ENCODE measurements around the gene IDI2. TPM values are rescaled to one million over a fixed set of nuclear protein-coding genes. Genes with fewer than 3 reads are reported as not detected.
"Not testable (repeated sequence)": the region's sequence is repeated elsewhere in the genome, so short reads cannot be mapped to it uniquely, and the experiment has no call there.

The IDI2 gene
- not detected for total RNA-seq
- long read RNA-seq, partial matches to known transcripts, result 0 of 1 reads
- long read RNA-seq, other reads (novel, unspliced or antisense), result 0 of 1 reads

GRCh38 chr10:1025683-1026082 lies at the start of gene IDI2:
IDI2 (minus strand) TSS chr10:1025859; CDS start chr10:1024723, 1,136 bp downstream.
- intact Hi-C loops (cut with micrococcal nuclease), result no loop called here
- ATAC-seq (no peak), DNase-seq (no peak)

- no peak for ATAC-seq
- no peak for DNase-seq
- intact Hi-C loops (cut with micrococcal nuclease), result no loop called here
Observed at GRCh38 chr10:1074748-1075308, 49.2 kb upstream of the IDI2 start.

- DNase-seq (no peak), ATAC-seq (peak; percentile 17)
- intact Hi-C loops (cut with micrococcal nuclease), result no loop called here
Observed at GRCh38 chr10:1074052-1074747, 48.5 kb upstream of the IDI2 start.

GRCh38 chr10:1070919-1071318 lies 45.3 kb upstream of the IDI2 start:
- DNase-seq, result no peak
- ATAC-seq, result peak; percentile 64
- intact Hi-C loops (cut with micrococcal nuclease), result no loop called here

- ATAC-seq (no peak), DNase-seq (no peak)
- intact Hi-C loops (cut with micrococcal nuclease), result no loop called here
Observed at GRCh38 chr10:1068380-1069361, 43.0 kb upstream of the IDI2 start.

- intact Hi-C loops (cut with micrococcal nuclease); DNase-seq; ATAC-seq: not testable (repeated sequence)
Observed at GRCh38 chr10:1066734-1067133, 41.1 kb upstream of the IDI2 start.

- intact Hi-C loops (cut with micrococcal nuclease), result no loop called here
- no peak for ATAC-seq
Observed at GRCh38 chr10:1064964-1065247, 39.2 kb upstream of the IDI2 start.

GRCh38 chr10:1063232-1063865 lies 37.7 kb upstream of the IDI2 start:
- DNase-seq (no peak), ATAC-seq (peak; percentile 20)
- intact Hi-C loops (cut with micrococcal nuclease), result no loop called here

More at GRCh38 chr10:1064964-1065247, 39.2 kb upstream of the IDI2 start:
- DNase-seq, result no peak

GRCh38 chr10:1061930-1062774 lies 36.5 kb upstream of the IDI2 start:
- intact Hi-C loops (cut with micrococcal nuclease), result no loop called here
- no peak for DNase-seq
- ATAC-seq, result no peak

GRCh38 chr10:1059902-1060301 lies 34.2 kb upstream of the IDI2 start:
- ATAC-seq, result no peak
- DNase-seq, result no peak
- intact Hi-C loops (cut with micrococcal nuclease), result no loop called here

- intact Hi-C loops (cut with micrococcal nuclease), result no loop called here
- peak; percentile 66 for ATAC-seq
- DNase-seq, result peak; percentile 62
Observed at GRCh38 chr10:1058017-1058416, 32.4 kb upstream of the IDI2 start.

- peak; percentile 27 for ATAC-seq
- intact Hi-C loops (cut with micrococcal nuclease), result no loop called here
- DNase-seq, result no peak
Observed at GRCh38 chr10:1057106-1057657, 31.5 kb upstream of the IDI2 start.

- DNase-seq, result peak; percentile 94
- ATAC-seq, result peak; percentile 96
- intact Hi-C loops (cut with micrococcal nuclease), result no loop called here
Observed at GRCh38 chr10:1056326-1057105, 30.9 kb upstream of the IDI2 start, which contains the start of gene WDR37. WDR37 (plus strand) TSS chr10:1056385; CDS start chr10:1072156, 15,771 bp downstream.

- intact Hi-C loops (cut with micrococcal nuclease), result loop anchor here (5.0 kb wide), 1 partner anchor 67 kb away; the partner anchor contains the start of gene GTPBP4
Observed at GRCh38 chr10:1054684-1055083, 29.0 kb upstream of the IDI2 start.

GRCh38 chr10:1050554-1050953 lies 24.9 kb upstream of the IDI2 start:
- intact Hi-C loops (cut with micrococcal nuclease), result loop anchor here (5.0 kb wide), 1 partner anchor 63 kb away; the partner anchor contains the start of gene GTPBP4
- DNase-seq, result no peak
- ATAC-seq, result no peak

More at GRCh38 chr10:1054684-1055083, 29.0 kb upstream of the IDI2 start:
- DNase-seq, result no peak
- ATAC-seq, result no peak

- DNase-seq (no peak), ATAC-seq (no peak)
- intact Hi-C loops (cut with micrococcal nuclease), result loop anchor here (5.0 kb wide), 1 partner anchor 63 kb away; the partner anchor contains the start of gene GTPBP4
Observed at GRCh38 chr10:1050145-1050544, 24.5 kb upstream of the IDI2 start.

- no peak for DNase-seq
- no peak for ATAC-seq
- intact Hi-C loops (cut with micrococcal nuclease), result no loop called here
Observed at GRCh38 chr10:1049425-1049958, 23.8 kb upstream of the IDI2 start.

All from left ventricle myocardium superior (tissue), 1 donor.